CD4-positive, alpha-beta T cell treated with Interleukin-15 for 1 hour (primary cell): ENCODE data around the gene FAM111A.

ENCODE experiments used
- DNase-seq: peaks from one replicate; pipeline ENCODE4 v3.0.0-alpha.2; 2020

FAM111A gene

DNA sequence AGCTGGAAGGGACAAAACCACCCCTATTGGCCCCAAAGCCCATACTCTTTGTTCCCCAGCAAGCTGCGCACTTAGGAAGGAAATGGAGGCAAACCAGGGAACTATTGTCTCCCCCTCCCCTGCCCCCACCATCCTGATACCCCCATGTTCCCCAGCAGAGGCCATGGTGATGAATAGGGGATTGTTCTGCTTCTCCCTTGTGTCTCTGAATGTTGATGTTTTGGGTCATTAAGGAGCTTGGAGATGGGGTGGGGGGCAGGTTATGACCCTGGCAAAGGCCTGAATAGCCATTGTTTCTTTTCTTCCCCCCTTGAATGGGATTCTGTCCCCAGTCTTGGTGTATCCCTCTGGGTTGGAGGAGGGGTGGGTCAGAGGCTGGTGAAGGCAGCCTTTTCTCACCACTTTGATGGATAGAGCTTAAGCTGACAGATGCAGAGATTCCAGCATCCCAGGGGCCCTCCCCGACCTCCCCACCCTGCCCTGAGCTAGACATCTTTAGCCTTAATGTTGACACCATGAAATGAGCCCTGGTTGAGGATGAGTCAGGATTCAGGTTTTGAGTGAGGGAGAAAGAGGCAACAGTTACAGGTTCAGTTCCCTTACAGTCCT lies 37.6 kb downstream of the FAM111A start:
- DNase-seq: no peak

DNA sequence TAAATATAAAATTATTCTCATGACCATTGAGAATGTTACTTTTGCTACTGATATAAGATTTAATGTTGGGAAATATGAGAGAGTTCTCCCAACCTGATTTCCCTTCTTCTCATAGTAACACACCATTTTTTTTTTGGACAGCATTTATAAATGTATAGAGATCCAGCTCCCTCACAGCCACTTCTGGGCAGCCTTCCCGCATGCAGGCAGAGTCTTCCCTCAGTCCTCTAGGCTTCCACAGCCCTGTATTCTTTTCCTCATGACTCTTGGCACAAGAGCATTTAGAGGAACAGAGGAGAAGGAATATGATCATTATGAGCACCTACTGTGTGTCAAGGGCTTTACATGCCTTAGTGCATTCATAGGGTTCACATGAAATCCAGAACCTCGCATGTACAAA lies 38.3 kb downstream of the FAM111A start:
- DNase-seq: no peak

DNA sequence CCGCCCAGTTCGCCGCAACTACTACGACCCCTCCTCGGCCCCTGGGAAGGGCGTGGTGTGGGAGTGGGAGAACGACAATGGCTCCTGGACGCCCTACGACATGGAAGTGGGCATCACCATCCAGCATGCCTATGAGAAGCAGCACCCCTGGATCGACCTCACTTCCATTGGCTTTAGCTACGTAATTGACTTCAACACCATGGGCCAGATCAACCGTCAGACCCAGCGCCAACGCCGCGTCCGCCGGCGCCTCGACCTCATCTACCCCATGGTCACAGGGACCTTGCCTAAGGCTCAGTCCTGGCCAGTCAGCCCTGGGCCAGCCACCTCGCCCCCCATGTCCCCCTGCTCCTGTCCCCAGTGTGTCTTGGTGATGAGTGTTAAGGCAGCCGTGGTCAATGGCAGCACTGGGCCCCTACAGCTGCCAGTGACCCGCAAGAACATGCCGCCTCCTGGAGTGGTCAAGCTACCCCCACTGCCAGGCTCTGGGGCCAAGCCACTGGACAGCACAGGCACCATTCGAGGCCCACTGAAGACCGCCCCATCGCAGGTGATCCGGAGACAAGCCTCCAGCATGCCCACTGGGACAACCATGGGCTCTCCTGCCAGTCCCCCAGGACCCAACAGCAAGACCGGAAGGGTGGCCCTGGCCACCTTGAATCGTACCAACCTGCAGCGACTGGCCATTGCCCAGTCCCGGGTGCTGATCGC lies 39.2 kb downstream of the FAM111A start:
- DNase-seq: no peak

DNA sequence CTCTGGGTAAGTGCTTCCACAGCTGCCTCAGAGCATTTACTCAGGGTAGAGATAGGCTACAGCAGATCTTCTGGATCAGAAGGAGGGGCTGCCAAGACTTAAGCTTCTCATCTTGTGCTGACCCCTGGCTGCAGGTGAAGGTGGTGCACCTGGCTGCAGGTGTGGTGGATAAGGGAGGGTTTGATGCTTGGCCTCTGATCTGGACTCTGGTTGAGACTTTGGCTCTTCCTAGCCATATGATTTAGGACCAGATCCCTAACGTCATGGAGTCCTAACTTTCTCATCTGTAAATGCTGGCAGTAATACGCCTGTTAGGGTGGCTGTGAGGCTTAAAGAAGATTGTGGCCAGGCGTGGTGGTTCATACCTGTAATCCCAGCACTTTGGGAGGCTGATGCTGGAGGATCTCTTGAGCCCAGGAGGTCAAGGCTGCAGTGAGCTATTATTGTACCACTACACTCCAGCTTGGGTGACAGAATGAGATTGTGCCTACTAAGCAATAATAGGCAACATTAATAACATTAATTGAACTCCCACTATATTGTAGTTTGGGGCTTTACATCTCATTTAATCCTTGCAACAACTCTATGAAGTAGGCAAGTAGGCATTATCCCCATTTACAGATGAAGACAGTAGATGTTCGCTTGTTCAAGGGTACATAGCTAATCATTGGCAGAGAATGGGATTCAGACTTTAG lies 39.9 kb downstream of the FAM111A start:
- no peak for DNase-seq

DNA sequence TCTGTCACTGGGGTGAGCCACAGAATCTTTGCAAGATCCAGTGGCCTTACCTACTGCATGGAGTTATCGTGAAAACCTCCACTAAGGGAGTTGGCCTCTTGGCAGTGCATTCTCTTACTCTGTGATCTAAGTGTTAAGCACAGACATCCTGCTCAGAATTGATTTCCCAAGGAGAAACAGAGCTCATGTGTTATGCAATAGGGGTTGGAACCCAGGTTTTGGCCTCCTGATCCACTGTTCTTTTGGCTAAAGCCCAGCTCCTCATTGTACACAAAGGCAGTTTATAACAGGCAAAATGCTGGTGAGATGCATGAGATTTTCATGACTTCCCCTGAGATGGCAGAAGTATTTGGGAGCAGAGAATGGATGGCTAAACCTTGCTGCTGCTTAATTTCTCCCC lies 41.1 kb downstream of the FAM111A start:
- no peak for DNase-seq

DNA sequence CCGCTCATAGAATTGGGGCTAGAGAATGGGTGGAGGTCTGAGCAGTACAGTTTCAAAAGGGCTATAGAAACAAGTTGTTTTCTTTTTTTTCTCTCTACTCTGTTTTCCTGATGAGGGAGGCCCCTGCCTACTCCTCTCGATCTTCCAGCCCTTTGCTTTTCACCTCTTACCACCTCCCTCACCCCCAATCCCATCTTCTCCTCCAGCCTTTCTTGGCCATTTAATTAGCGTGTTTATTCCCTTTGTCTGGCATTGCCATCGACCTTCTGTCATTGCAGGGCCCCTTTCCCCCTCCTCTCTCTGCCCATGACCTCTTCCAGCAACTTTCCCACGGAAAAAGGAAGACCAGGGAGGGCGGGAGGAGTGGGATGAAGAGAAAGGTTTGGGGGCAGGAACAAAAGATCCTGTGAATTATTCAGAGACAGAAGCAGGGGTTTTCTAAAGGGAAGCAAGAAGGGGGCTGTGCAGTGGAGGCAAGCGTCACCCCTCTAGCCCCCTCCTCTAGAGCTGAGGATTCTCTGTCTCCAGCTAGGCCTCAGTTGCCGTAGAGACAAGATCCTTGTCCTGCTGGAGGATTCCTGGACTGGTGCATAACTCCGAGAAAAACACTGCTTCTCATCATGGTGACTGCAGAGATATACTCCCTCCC lies 42.2 kb downstream of the FAM111A start:
- DNase-seq: no peak

DNA sequence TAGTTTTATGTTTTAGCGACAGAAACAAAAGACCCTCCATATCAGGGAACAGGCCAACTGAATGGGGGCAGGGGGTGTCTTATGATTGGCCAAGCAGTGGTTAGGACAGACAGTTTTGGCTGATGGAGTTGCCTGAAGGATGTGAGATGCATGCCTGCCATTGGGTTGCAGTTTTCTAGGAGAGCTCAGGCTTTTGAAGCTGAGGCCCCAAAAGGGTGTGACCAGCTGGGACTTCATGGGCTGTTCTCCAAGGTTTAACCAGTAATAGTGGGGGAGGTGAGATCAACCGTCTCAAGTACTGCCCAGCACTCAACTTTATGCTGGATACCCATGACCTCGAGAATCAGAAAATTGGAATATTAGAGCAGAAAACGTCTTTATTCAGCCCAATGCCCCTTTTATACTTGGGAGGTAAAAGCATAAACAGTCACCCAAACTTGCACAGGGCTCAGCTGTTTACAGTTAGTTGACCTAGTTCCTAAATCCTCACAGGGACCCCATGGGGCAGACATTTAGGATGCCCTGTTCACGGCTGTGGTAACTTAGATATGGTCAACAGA lies 42.8 kb downstream of the FAM111A start:
- no peak for DNase-seq

DNA sequence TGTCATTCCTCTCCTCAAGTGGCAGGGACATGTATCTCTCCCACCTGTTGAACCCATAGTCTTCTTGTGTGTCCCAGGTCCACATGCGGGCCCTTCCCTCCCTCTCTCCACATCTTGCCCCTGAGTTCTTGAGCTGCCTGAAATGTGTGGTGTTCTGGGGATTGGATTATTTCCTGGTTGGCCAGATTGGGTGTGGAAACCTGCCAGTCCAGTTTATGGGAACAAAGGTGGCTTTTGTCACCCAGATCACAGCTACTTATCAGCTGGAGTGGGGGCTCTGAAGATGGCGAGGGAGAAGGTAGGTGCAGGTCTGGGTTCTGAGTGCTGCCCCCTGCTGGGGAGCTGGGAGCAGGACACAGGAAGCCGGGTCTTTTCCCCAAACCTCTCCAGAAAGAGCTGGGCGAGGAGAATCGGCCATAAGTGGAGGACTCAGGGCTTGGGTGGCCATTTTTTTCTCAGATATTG lies 43.5 kb downstream of the FAM111A start:
- peak; percentile 48 for DNase-seq

DNA sequence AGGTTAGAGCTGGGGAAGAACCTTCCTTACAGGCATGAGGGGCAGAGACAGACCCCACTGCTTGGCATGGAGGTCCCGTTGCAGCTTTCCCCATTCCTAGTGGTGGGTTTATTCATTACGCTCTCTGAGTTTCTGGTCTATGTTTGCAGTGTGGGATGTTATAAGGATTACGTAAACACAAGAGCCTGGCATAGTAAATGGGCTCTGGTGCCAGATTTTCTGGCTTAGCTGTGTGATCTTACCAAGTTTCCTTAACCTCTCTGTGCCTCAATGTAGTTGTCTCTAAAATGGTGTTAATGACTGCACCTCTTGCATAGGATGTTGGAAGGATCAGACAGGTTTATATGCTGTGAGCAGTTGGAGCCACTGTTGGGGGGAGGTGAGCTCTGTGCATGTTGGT lies 44.4 kb downstream of the FAM111A start:
- no peak for DNase-seq

DNA sequence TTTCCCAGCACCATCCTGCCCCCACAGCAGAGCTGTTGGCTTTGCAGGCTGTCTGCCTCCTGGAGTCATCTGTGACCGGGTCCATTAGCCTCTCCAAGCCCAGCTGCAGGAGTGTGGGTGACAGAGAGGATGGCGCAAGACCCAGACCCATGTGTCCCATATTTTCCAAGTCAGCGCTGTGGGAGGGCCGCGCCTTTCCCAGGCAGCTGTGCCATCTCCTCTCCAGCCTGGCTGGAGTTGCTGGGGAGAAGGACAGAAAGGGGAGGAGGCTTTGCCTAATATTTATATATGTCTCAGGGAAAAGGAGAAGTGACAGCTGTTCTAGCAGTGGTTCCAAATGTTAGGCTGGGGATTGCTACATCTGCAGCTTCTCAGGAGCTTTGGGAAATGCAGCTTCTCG lies 44.9 kb downstream of the FAM111A start:
- DNase-seq: no peak

DNA sequence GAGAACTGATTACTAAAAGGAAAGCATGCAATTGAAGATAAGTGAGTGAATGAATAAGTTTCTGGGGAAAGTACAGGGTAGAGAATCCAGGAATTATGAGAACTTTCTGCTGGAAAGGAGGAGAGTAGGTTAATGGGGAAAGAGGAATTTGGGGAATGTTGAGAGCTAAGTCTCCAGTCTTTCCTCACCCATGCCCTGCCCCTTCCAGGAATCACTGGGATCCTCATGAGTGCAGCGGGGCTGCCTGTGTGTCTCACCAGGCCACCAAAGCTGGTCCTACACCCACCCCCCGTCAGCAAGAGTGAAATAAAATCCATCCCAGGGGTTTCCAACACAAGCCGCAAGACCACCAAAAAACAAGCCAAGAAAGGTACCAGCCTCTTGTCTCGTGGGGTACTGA lies 46.3 kb downstream of the FAM111A start:
- no peak for DNase-seq

DNA sequence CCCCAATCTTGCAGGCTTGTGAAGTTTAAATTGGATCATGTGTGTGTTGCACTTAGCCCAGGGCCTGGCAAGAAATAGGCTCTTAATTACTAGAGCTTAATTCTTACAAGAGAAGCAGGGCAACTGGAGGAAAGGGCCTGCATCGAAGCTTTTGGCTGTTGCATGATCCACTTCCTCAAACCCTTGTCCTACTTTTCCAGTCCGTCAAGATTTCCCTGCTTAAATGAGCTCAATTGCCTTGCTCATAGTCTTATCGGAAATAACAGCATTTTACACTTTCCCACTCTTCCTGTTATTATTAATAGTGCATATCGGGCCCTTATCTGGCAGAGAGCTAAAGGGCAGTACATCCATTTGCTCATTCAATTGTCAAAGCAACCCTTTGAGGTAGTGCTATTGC lies 47.3 kb downstream of the FAM111A start:
- DNase-seq: no peak

DNA sequence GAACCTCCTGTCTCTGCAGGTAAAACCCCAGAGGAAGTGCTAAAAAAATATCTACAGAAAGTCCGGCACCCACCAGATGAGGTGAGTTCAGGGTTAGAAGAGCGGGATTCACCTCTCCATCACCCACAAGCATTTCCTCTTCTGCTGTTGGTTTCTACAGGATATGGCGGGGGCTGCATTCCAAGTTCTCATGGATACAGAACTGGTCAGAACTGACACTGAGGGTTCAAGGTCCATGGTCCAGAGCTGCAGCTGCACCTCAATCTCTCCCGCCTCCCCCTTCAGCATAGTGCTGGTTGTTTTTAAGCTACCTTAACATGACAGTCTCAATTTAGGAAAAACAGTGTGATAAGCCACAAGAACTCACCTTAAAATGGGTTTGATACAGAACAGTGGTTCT lies 48.4 kb downstream of the FAM111A start:
- no peak for DNase-seq

DNA sequence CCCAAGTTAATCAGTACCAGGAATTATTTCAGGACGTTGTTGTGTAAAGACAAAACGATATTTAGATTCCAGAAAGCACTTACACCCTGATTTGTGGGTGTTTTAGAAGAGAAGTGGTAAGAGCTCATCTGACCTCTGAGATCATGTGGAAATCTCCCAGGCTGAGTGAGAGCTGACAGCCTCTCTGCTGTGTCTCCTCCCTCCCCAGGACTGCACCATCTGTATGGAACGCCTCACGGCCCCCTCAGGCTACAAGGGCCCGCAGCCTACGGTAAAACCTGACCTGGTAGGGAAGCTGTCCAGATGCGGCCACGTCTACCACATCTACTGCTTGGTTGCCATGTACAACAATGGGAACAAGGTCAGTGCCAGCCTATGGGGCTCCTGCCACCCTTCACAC lies 49.2 kb downstream of the FAM111A start:
- DNase-seq: no peak

DNA sequence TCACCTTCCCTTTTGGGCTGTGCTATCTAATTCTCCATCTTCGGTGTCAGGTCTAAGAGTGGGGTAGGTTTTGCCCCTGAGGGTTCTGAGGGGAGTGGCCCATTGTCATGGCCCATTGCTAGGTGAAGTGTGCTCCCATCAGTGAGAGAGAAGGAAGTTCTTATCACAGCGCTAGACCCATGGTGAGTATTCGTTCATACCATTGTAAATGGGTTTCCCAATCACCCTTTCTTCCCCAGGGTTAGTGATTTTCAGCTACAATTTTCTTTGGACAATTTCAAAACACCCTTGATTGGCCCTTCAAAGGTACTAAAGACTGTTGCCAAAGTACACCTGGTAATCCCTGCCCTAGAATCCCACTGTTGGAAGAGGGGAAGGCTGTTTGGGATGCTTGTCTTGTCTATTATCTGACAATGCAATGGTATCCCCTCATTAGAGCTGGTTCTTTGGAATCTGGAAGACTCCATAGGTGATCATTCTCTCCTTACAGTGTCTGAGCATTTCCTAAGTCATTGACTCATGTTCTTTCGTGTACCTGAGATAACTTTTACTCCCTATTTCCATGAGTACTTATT lies 49.9 kb downstream of the FAM111A start:
- DNase-seq: no peak

DNA sequence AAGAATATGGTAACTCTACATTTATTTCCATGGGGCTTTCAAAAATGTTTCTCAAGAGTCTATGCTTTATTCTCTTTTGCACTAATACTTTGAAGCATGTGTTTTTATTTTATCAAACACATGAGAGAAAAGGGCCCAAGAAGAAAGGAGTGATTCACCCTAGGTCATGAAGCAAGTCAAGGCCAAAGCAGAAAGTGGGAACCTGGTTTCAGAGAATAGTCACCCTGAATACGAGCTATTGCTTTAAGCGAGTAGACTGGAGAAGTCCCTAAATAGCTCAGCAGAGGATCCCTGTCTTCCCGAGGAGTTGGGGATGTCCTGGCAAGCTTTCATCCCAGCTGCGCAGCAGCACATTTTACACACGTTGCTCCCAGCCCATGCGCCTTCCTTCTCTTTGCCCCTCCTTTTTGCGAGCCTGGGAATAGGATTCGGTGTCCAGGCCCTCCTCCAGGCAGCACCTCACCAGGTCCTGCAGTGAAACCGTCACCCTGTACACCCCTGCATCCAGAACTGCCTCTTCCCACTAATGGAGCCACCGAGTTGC lies 51.0 kb downstream of the FAM111A start:
- DNase-seq: no peak

DNA sequence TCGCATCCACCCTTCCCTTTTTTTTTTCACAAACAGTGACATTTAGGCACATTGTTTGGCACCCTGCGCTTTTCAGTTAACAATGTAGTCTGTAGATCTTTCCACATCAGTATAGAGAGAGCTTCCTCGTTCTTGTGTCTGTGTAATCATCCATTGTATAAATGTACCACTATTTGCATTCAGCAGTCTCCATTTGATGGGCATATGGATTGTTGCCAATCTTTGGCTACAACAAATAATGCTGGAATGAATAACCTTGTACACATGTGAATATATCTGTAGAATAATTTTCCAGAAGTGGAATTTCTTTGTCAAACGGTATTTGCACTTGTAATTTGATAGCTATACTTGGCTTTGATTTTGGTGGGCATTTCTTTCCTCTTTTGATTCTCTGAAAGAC lies 52.9 kb downstream of the FAM111A start:
- DNase-seq: no peak

DNA sequence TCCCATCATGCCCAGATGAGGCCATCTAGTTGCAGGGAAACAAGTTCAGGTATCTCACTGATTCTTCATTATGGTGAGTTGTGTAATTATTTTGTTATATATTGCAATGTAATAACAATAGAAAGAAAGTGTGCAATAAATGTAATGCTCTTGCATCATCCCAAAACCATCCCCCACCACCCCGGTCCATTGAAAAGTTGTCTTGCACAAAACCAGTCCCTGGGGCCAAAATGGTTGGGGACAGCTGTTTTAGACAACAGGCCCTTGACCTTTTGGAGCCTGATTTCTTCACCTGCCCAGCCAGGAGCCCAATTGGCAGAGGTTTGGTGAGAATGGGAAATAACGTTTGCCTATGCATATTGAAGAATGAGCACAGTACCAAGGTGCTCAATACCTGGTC lies 54.1 kb downstream of the FAM111A start:
- DNase-seq: no peak

DNA sequence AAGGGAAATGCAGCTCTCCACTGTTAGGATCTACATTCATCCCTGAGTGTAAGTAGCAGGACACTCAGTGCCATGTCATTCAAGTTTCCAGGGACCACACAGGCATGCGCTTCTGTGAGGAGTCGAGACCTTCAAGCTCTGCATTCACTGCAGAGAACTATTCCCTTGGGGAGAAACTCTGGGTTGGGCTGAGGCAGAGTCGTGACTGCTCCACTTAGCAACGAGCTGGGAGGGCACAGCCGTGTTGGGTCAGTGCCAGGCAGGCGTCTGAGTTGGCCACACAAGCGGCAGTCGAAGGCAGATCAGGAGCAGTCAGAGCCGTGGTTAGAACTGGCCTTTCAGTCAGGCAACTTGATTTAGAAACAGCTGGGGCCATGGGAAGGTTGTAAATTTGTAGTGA lies 55.3 kb downstream of the FAM111A start:
- no peak for DNase-seq

DNA sequence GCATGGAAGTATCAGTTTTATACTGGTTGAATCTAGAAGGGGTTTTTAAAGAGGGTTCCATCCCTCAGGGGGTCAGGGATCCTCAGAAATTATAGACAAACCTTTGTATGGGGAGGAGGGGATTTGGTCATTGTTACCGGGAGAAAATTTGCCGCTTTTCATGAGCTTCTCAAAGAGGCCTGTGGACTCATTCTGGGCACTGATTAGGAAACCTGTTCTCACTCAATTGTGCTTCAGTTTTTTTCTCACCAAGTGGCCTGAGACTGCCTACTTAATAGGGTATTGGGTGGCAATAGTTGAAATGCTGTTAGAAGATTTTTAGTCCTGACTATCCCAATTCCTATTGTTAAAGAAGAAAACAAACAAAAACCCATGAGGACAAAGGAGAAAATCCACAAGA lies 56.1 kb downstream of the FAM111A start:
- DNase-seq: no peak

DNA sequence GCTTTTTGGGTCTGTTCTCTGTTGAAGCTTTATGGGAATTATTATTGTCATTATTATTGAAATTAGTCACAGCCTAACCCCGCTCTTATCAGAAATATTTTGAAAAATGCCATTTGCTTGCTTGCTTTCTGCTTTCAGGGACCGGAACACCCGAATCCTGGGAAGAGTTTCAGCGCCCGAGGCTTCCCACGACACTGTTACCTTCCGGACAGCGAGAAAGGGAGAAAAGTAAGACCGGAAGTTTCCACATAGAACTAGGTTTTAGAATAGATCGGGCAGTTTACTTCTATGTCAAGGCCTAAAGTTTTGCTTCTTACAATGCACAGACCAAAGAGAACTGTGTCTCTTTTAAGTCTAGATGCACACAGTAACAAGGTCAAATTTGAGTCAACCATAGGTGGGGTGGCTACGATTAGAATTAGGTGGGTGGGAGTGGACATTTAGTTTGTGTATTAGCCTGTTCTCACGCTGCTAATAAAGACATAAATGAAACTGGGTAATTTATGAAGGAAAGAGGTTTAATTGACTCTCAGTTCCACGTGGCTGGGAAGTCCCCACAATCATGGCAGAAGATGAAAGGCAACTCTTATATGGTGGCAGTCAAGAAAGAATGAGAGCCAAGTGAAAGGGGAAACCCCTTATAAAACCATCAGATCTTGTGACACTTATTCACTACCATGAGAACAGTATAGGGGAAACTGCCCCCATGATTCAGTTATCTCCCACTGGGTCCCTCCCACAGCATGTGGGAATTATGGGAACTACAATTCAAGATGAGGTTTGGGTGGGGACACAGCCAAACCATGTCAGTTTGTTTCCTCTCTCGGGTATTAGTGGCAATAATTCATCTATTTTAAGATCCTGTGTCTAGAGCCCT lies 57.1 kb downstream of the FAM111A start:
- DNase-seq: peak; percentile 33

DNA sequence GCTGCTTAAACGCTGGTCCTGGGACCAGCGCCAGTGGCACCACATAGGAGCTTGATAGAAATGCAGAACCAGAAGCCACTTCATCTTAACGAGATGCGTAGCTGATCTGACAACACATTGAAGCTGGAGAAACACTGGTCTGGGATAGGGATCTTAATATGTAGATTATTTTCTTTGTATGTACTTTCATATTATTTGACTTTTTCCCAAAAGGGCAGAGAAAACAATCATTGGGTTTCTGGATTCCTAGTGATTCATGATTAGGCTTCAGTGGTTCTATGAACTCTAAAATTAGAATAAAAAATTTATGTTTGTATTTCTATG lies 57.7 kb downstream of the FAM111A start:
- no peak for DNase-seq
